H1 (cell line): Measurements from ENCODE around the gene TBC1D16. TPM values are rescaled to one million over a fixed set of nuclear protein-coding genes. Genes with fewer than 3 reads are reported as not detected.

Source experiments
- CTCF ChIA-PET: fragments of 300-600 bp; sonication (Branson Sonifier 250); formaldehyde crosslinking; loops from one replicate; lab custom pipeline; 2021; ENCODE audit not compliant: partially characterized antibody; lab: Charles Lee
- POLR2A ChIA-PET: fragments of 300-600 bp; sonication (Branson Sonifier 250); formaldehyde crosslinking; loops from one replicate; lab custom pipeline; 2021; ENCODE audit warnings: inconsistent platforms; ENCODE audit not compliant: partially characterized antibody; lab: Charles Lee
- DNase-seq, 2 experiments: peaks; one replicate each; pipeline versions ENCODE4 v3.0.0 to v3.0.0-alpha.2; 2010 to 2022; ENCODE audit warnings: low spot score in 2 of 2, low read depth in 1 of 2, mixed read lengths in 1 of 2
- FAIRE-seq: peaks from 2 replicates; lab custom pipeline; 2011; peaks lifted over from hg19 to GRCh38; lab: Jason Lieb, UNC
- H2AFZ ChIP-seq: 2 replicates; pipeline ENCODE4 v1.8.1; 2012; ENCODE audit warnings: low read length, inconsistent platforms
- H2AK5ac ChIP-seq: 2 replicates; pipeline ENCODE4 v1.6.1; 2013; ENCODE audit warnings: low read depth, low read length
- H2BK120ac ChIP-seq: replicated peaks from 2 replicates; pipeline ENCODE3; 2013; ENCODE audit warnings: low read depth, low read length, inconsistent platforms
- H2BK12ac ChIP-seq: 2 replicates; pipeline ENCODE4 v1.6.1; 2013; ENCODE audit warnings: low read depth, low read length
- H2BK15ac ChIP-seq: 2 replicates; pipeline ENCODE4 v1.6.1; 2013; ENCODE audit warnings: low read length
- H2BK20ac ChIP-seq: 2 replicates; pipeline ENCODE4 v1.6.1; 2013; ENCODE audit warnings: low read length
- H2BK5ac ChIP-seq: 2 replicates; pipeline ENCODE4 v1.6.1; 2013; ENCODE audit warnings: low read depth, low read length
- H3K14ac ChIP-seq: 2 replicates; pipeline ENCODE4 v1.6.1; 2013; ENCODE audit warnings: inconsistent platforms; ENCODE audit not compliant: insufficient read length
- H3K18ac ChIP-seq: 2 replicates; pipeline ENCODE4 v1.6.1; 2013; ENCODE audit warnings: low read length; ENCODE audit errors: extremely low read depth
- H3K23ac ChIP-seq: 2 replicates; pipeline ENCODE4 v1.6.1; 2013; ENCODE audit warnings: inconsistent platforms; ENCODE audit not compliant: insufficient read length
- H3K23me2 ChIP-seq: 2 replicates; pipeline ENCODE4 v1.6.1; 2013; ENCODE audit warnings: low read depth, low read length
- H3K27ac ChIP-seq: 2 replicates; pipeline ENCODE4 v1.6.1; 2011; ENCODE audit warnings: low read depth, low read length, inconsistent platforms
- H3K27me3 ChIP-seq, 4 experiments: replicated peaks in 1 of 4; 1 replicate in 1 of 4; 2 replicates in 3 of 4; pipeline versions ENCODE4 v1.6.1 to v1.8.1; 2011 to 2013; ENCODE audit warnings: low read length in 3 of 4, mild to moderate bottlenecking in 3 of 4, inconsistent platforms in 2 of 4, mixed read lengths in 2 of 4, moderate library complexity in 1 of 4; ENCODE audit not compliant: control insufficient read depth in 3 of 4, insufficient read depth in 3 of 4; ENCODE audit errors: extremely low read depth in 1 of 4
- H3K36me3 ChIP-seq, 4 experiments: 2 replicates each; pipeline versions ENCODE4 v1.6.1 to v1.8.1; 2011 to 2013; ENCODE audit warnings: mild to moderate bottlenecking in 4 of 4, low read length in 3 of 4, moderate library complexity in 2 of 4, control low read depth in 1 of 4, inconsistent platforms in 1 of 4; ENCODE audit not compliant: insufficient read depth in 4 of 4, control insufficient read depth in 2 of 4
- H3K4ac ChIP-seq: replicated peaks from 2 replicates; pipeline ENCODE3; 2013; ENCODE audit warnings: low read length, low read depth, mixed read lengths, inconsistent platforms; ENCODE audit not compliant: insufficient read length
- H3K4me1 ChIP-seq, 4 experiments: replicated peaks in 1 of 4; 1 replicate in 1 of 4; 2 replicates in 3 of 4; pipeline versions ENCODE4 v1.6.1 to v1.8.1; 2011 to 2013; ENCODE audit warnings: low read length in 3 of 4, inconsistent platforms in 2 of 4, mixed read lengths in 1 of 4; ENCODE audit not compliant: insufficient read depth in 4 of 4, control insufficient read depth in 3 of 4
- H3K4me2 ChIP-seq, 2 experiments: 2 replicates each; pipeline versions ENCODE4 v1.6.1 to v1.8.1; 2011 to 2013; ENCODE audit warnings: low read depth in 2 of 2, low read length in 2 of 2, control low read depth in 1 of 2, inconsistent platforms in 1 of 2, mild to moderate bottlenecking in 1 of 2; ENCODE audit not compliant: insufficient read depth in 1 of 2
- H3K4me3 ChIP-seq, 4 experiments: fragments of 200-600, 300-600 bp in 1 of 4; sonication (generic), shearing (Covaris generic), sonication (Bioruptor Twin) in 1 of 4; 2 replicates each; pipeline versions ENCODE4 v1.5.1 to v1.8.1; 2011 to 2016; ENCODE audit warnings: low read length in 4 of 4, low read depth in 3 of 4, control low read depth in 2 of 4, inconsistent platforms in 2 of 4, mild to moderate bottlenecking in 2 of 4, mixed read lengths in 1 of 4, moderate library complexity in 1 of 4; ENCODE audit not compliant: insufficient read depth in 2 of 4; ENCODE audit errors: extremely low read depth in 1 of 4
- H3K56ac ChIP-seq: replicated peaks from 2 replicates; pipeline ENCODE3; 2013; ENCODE audit warnings: low read depth, mild to moderate bottlenecking, mixed read lengths, low read length, inconsistent platforms; ENCODE audit not compliant: insufficient read length
- H3K79me1 ChIP-seq: 2 replicates; pipeline ENCODE4 v1.6.1; 2013; ENCODE audit warnings: low read depth, low read length, control low read depth
- H3K79me2 ChIP-seq, 2 experiments: 2 replicates each; pipeline versions ENCODE4 v1.6.1 to v1.8.1; 2012 to 2013; ENCODE audit warnings: low read length in 2 of 2, mild to moderate bottlenecking in 2 of 2, inconsistent platforms in 1 of 2; ENCODE audit not compliant: insufficient read depth in 2 of 2, control insufficient read depth in 1 of 2
- H3K9ac ChIP-seq, 4 experiments: replicated peaks in 1 of 4; 1 replicate in 1 of 4; 2 replicates in 3 of 4; pipeline versions ENCODE4 v1.6.1 to v1.8.1; 2011 to 2013; ENCODE audit warnings: low read depth in 3 of 4, low read length in 3 of 4, control low read depth in 2 of 4, mild to moderate bottlenecking in 2 of 4, moderate library complexity in 2 of 4, inconsistent platforms in 1 of 4; ENCODE audit errors: extremely low read depth in 1 of 4
- H3K9me3 ChIP-seq, 2 experiments: 2 replicates each; pipeline versions ENCODE4 v1.6.1 to v1.8.1; 2012 to 2013; ENCODE audit warnings: mild to moderate bottlenecking in 2 of 2, moderate library complexity in 2 of 2, control low read depth in 1 of 2, inconsistent platforms in 1 of 2, low read depth in 1 of 2, low read length in 1 of 2, mixed read lengths in 1 of 2; ENCODE audit not compliant: insufficient read depth in 2 of 2
- H4K20me1 ChIP-seq, 2 experiments: replicated peaks in 1 of 2; 2 replicates each; pipeline versions ENCODE3 to v1.8.1; 2011 to 2013; ENCODE audit warnings: inconsistent platforms in 2 of 2, low read length in 2 of 2, mild to moderate bottlenecking in 1 of 2; ENCODE audit not compliant: insufficient read depth in 2 of 2, control insufficient read depth in 1 of 2
- H4K5ac ChIP-seq: 2 replicates; pipeline ENCODE4 v1.6.1; 2013; ENCODE audit warnings: low read length, low read depth, mixed read lengths, inconsistent platforms; ENCODE audit not compliant: insufficient read length
- H4K8ac ChIP-seq: 2 replicates; pipeline ENCODE4 v1.8.0; 2013; ENCODE audit warnings: mild to moderate bottlenecking, moderate library complexity, low read length, inconsistent platforms; ENCODE audit not compliant: insufficient read depth; ENCODE audit errors: extremely low read depth
- H4K91ac ChIP-seq: replicated peaks from 2 replicates; pipeline ENCODE3; 2013; ENCODE audit warnings: low read length, mixed read lengths, inconsistent platforms; ENCODE audit not compliant: insufficient read length
- CHD1 ChIP-seq: IDR thresholded peaks from 2 replicates; pipeline ENCODE4 v1.6.1; 2012; ENCODE audit warnings: low read depth, low read length, improper control_type of control experiment
- E2F6 ChIP-seq: IDR thresholded peaks from 2 replicates; pipeline ENCODE4 v1.6.1; 2012; ENCODE audit warnings: inconsistent platforms
- HDAC6 ChIP-seq: IDR thresholded peaks from one replicate; pipeline ENCODE4 v1.7.1; 2012; ENCODE audit warnings: low read depth, mild to moderate bottlenecking, inconsistent platforms, low read length, moderate library complexity
- KDM5A ChIP-seq: fragments of 200-600 bp; IDR thresholded peaks from 2 replicates; pipeline ENCODE4 v1.7.1; 2012; ENCODE audit warnings: mild to moderate bottlenecking, low read length, inconsistent platforms, mixed read lengths
- NRF1 ChIP-seq: IDR thresholded peaks from 2 replicates; pipeline ENCODE4 v1.6.1; 2011; ENCODE audit warnings: mild to moderate bottlenecking, low read depth, low read length, improper control_type of control experiment
- RNF2 ChIP-seq: fragments of 200-900, 300-1000 bp; sonication (generic); IDR thresholded peaks from 2 replicates; pipeline ENCODE4 v1.7.1; 2016; ENCODE audit warnings: borderline replicate concordance, low read depth, mild to moderate bottlenecking, antibody characterized with exemption, low read length; ENCODE audit not compliant: poor library complexity, severe bottlenecking; ENCODE audit errors: missing control alignments
- RXRA ChIP-seq: IDR thresholded peaks from 2 replicates; pipeline ENCODE4 v1.6.1; 2011; ENCODE audit warnings: low read depth, mild to moderate bottlenecking, low read length, moderate library complexity; ENCODE audit not compliant: insufficient read depth
- SRF ChIP-seq: IDR thresholded peaks from 2 replicates; pipeline ENCODE4 v1.6.1; 2011; ENCODE audit warnings: mild to moderate bottlenecking, low read depth, low read length, moderate library complexity
- SUZ12 ChIP-seq: fragments of 200-600 bp; sonication (generic); IDR thresholded peaks from 2 replicates; pipeline ENCODE4 v1.6.1; 2012; ENCODE audit warnings: mild to moderate bottlenecking, inconsistent platforms, low read length, moderate library complexity, mixed read lengths
- WGBS, 2 experiments: shearing (Covaris generic) in 1 of 2; methylation state at CpG; one replicate each; pipeline versions ENCODE4 v1.1.6 to v1.1.7; 2013 to 2015; ENCODE audit warnings: low lambda C conversion rate in 2 of 2, mixed read lengths in 2 of 2, inconsistent platforms in 1 of 2, low coverage in 1 of 2, missing lambda C conversion rate in 1 of 2; ENCODE audit not compliant: insufficient replicate concordance in 2 of 2, insufficient coverage in 1 of 2, insufficient read length in 1 of 2; ENCODE audit errors: extremely low coverage in 1 of 2, missing lambda C conversion rate in 1 of 2; 5-methylcytosine and 5-hydroxymethylcytosine counted together
- polyA plus RNA-seq, 7 experiments: library from polyadenylated mRNA; depleted of rRNA in 3 of 7; stranded (reverse) in 5 of 7; unstranded in 2 of 7; fragments of >200 nt in 5 of 7; fragments of 200-250 nt in 2 of 7; gene quantifications; 1 replicate in 5 of 7; 2 replicates in 1 of 7; 4 replicates in 1 of 7; pipeline versions ENCODE4 v1.2.1 to v1.2.3, GENCODE V29; 2011 to 2013; ENCODE audit warnings: missing spikeins in 2 of 7, mixed read lengths in 2 of 7
- total RNA-seq: library from RNA; stranded (reverse); fragmentation: NEBNext Ultra II Directional; extraction: Animal tissue kit (Norgen Biotek cat#: 25700); gene quantifications from 2 replicates; pipeline ENCODE4 v1.2.1, GENCODE V29; 2021

The TBC1D16 gene
- total and polyA plus RNA-seq, 2 of the 8 experiments (the other 6 are each of a cell fraction or from before 2014, with no cell fraction given): 21.1 to 109 TPM

- FAIRE-seq: no peak
- no peak overlapping the region for H2BK5ac ChIP-seq
These were observed 35.6 kb upstream of the TBC1D16 start for GRCh38 chr17:80071116-80071841.

More at GRCh38 chr17:80071116-80071841, 35.6 kb upstream of the TBC1D16 start:
- Histone ChIP-seq H3K79me1 (no peaks in the 10 kb centered on the region), H3K23ac (no peak overlapping the region), H2BK20ac (no peak overlapping the region), H4K91ac (peak overlapping the region; percentile 15), H3K56ac (no peak overlapping the region), H3K18ac (0 out of 2 replicates have a peak overlapping the region, but pooled peaks have one; percentile 7), H3K9ac (no peak overlapping the region), H3K79me2 (no peaks in the 10 kb centered on the region), H4K20me1 (no peaks in the 10 kb centered on the region), H3K36me3 (no peaks in the 10 kb centered on the region), H3K27ac (no peak overlapping the region), H3K4me1 (no peaks in the 10 kb centered on the region), H2BK15ac (no peak overlapping the region), H2AK5ac (no peak overlapping the region), H3K23me2 (no peaks in the 10 kb centered on the region), H3K4ac (no peak overlapping the region), H2BK120ac (no peak overlapping the region), H4K5ac (no peak overlapping the region), H2BK12ac (no peak overlapping the region), H3K4me2 (no peak overlapping the region), H3K4me3 (no peak overlapping the region), H3K27me3 (no peaks in the 10 kb centered on the region), H3K9me3 (no peaks in the 10 kb centered on the region), H4K8ac (0 out of 2 replicates have a peak overlapping the region, but pooled peaks have one; percentile 1), H3K14ac (no peak overlapping the region), H2AFZ (no peak overlapping the region)
- TF ChIP-seq SRF (no peak), CHD1 (no peak), KDM5A (no peak), NRF1 (no peak), SUZ12 (no peak), HDAC6 (no peak), RNF2 (no peak), E2F6 (no peak), RXRA (no peak)
- ChIA-PET POLR2A (interaction anchor here (0.6 to 1.0 kb wide), 2 partner anchors 10 to 359 kb away, joined by 3 to 6 read pairs; no protein-coding TSS in a partner anchor), CTCF (interaction anchor here (1.7 to 6.0 kb wide), 2 partner anchors 10 to 63 kb away, joined by 4 to 32 read pairs; no protein-coding TSS in a partner anchor)
- 82% methylated on average over 19 of the region's 20 CpGs; no CpG with 5 or more reads in 1 of the 2 experiments for WGBS, 2 experiments
- DNase-seq: no peak
